SK-N-SH (cell line): ENCODE measurements around the gene TEX22. TPM values are rescaled to one million over a fixed set of nuclear protein-coding genes. Genes with fewer than 3 reads are reported as not detected.

Experiments
- CTCF ChIA-PET: fragments of 300-600, 350-600 bp; formaldehyde crosslinking; extraction: SDS; loops from one replicate; lab custom pipeline; 2021; lab: Yijun Ruan, JAX
- POLR2A ChIA-PET: fragments of 350-600 bp; sonication (Branson Sonifier 250); formaldehyde crosslinking; extraction: SDS; loops from one replicate; lab custom pipeline; 2020; ENCODE audit warnings: antibody characterized with exemption, inconsistent platforms; lab: Yijun Ruan, JAX
- DNase-seq: peaks from one replicate; pipeline ENCODE4 v3.0.0; 2012
- H2AFZ ChIP-seq: fragments of 200-600 bp; sonication (generic); 2 replicates; pipeline ENCODE4 v1.8.1; 2016; ENCODE audit warnings: antibody characterized with exemption, mild to moderate bottlenecking, low read depth
- H3F3A ChIP-seq: fragments of 200-600 bp; sonication (generic); replicated peaks from 2 replicates; pipeline ENCODE3; 2016; ENCODE audit warnings: antibody characterized with exemption, mild to moderate bottlenecking; ENCODE audit not compliant: insufficient read depth
- H3K27ac ChIP-seq, 2 experiments: fragments of 200-500 bp in 1 of 2; fragments of 200-600 bp in 1 of 2; sonication (Bioruptor generic) in 1 of 2; sonication (generic), shearing (Covaris generic) in 1 of 2; 2 replicates each; pipeline versions ENCODE4 v1.5.1 to v1.6.1; 2014 to 2016; ENCODE audit warnings: low read depth in 2 of 2, inconsistent platforms in 1 of 2, low read length in 1 of 2, mild to moderate bottlenecking in 1 of 2, mixed read lengths in 1 of 2
- H3K27me3 ChIP-seq: fragments of 200-600 bp; sonication (generic), shearing (Covaris generic); 2 replicates; pipeline ENCODE4 v1.6.1; 2016; ENCODE audit warnings: mixed run types; ENCODE audit not compliant: insufficient read depth
- H3K36me3 ChIP-seq, 2 experiments: fragments of 200-500 bp in 1 of 2; fragments of 200-600 bp in 1 of 2; sonication (Bioruptor generic) in 1 of 2; sonication (generic) in 1 of 2; replicated peaks in 1 of 2; 2 replicates each; pipeline versions ENCODE3 to v1.5.1; 2014 to 2016; ENCODE audit warnings: low read length in 1 of 2, mild to moderate bottlenecking in 1 of 2; ENCODE audit not compliant: insufficient read depth in 2 of 2, control insufficient read depth in 1 of 2
- H3K4me1 ChIP-seq, 2 experiments: fragments of 200-500 bp in 1 of 2; fragments of 200-600 bp in 1 of 2; sonication (Bioruptor generic) in 1 of 2; sonication (generic), shearing (Covaris generic) in 1 of 2; 2 replicates each; pipeline versions ENCODE4 v1.5.1 to v1.6.1; 2014 to 2016; ENCODE audit warnings: low read depth in 1 of 2, low read length in 1 of 2, mixed run types in 1 of 2; ENCODE audit not compliant: insufficient read depth in 2 of 2, control insufficient read depth in 1 of 2
- H3K4me2 ChIP-seq: fragments of 200-600 bp; sonication (generic), shearing (Covaris generic); 2 replicates; pipeline ENCODE4 v1.6.1; 2017; ENCODE audit warnings: mixed run types
- H3K4me3 ChIP-seq, 2 experiments: fragments of 200-500 bp in 1 of 2; fragments of 200-600 bp in 1 of 2; sonication (Bioruptor generic) in 1 of 2; sonication (generic), shearing (Covaris generic) in 1 of 2; 2 replicates each; pipeline versions ENCODE4 v1.5.1 to v1.8.1; 2014 to 2016; ENCODE audit warnings: low read depth in 2 of 2, inconsistent platforms in 1 of 2, low read length in 1 of 2, mild to moderate bottlenecking in 1 of 2, mixed read lengths in 1 of 2, moderate library complexity in 1 of 2
- H3K79me2 ChIP-seq: fragments of 200-600 bp; sonication (generic); 2 replicates; pipeline ENCODE4 v1.8.1; 2017; ENCODE audit warnings: mild to moderate bottlenecking; ENCODE audit not compliant: insufficient read depth
- H3K9ac ChIP-seq: fragments of 200-600 bp; sonication (generic); 2 replicates; pipeline ENCODE4 v1.6.1; 2017; ENCODE audit warnings: mixed run types
- H3K9me2 ChIP-seq: fragments of 200-600 bp; sonication (generic); 2 replicates; pipeline ENCODE4 v1.6.1; 2017; ENCODE audit warnings: mixed run types
- H3K9me3 ChIP-seq: fragments of 200-600 bp; sonication (generic); 2 replicates; pipeline ENCODE4 v1.6.1; 2017; ENCODE audit warnings: mixed run types, mild to moderate bottlenecking, moderate library complexity
- H4K20me1 ChIP-seq: fragments of 200-600 bp; sonication (generic); 2 replicates; pipeline ENCODE4 v1.6.1; 2017; ENCODE audit warnings: mild to moderate bottlenecking, mixed run types; ENCODE audit not compliant: insufficient read depth
- CHD2 ChIP-seq: fragments of 150-350 bp; IDR thresholded peaks from 2 replicates; pipeline ENCODE4 v1.6.1; 2018; ENCODE audit warnings: low read length; ENCODE audit not compliant: partially characterized antibody
- ELF1 ChIP-seq: IDR thresholded peaks from 2 replicates; pipeline ENCODE4 v1.4.0; 2012
- EZH2phosphoT487 ChIP-seq: fragments of 200-600 bp; sonication (generic); IDR thresholded peaks from 2 replicates; pipeline ENCODE4 v1.6.1; 2017; ENCODE audit warnings: low read depth, mixed run types, mild to moderate bottlenecking, antibody characterized with exemption, moderate library complexity, borderline replicate concordance
- FOXJ3 ChIP-seq: sonication (generic); formaldehyde crosslinking; IDR thresholded peaks from 2 replicates; pipeline ENCODE4 v1.5.1; 2020; ENCODE audit warnings: mild to moderate bottlenecking, missing genetic modification reagents
- FOXM1 ChIP-seq: IDR thresholded peaks from 2 replicates; pipeline ENCODE4 v1.4.0; 2012; ENCODE audit warnings: low read depth, mild to moderate bottlenecking
- GATA2 ChIP-seq: sonication (generic); formaldehyde crosslinking; IDR thresholded peaks from 2 replicates; pipeline ENCODE4 v1.5.0; 2020; ENCODE audit warnings: mild to moderate bottlenecking, missing genetic modification reagents
- JUND ChIP-seq: IDR thresholded peaks from 2 replicates; pipeline ENCODE4 v1.4.0; 2012
- MEF2A ChIP-seq: IDR thresholded peaks from 2 replicates; pipeline ENCODE4 v1.4.0; 2012; ENCODE audit warnings: low read depth, borderline replicate concordance
- MXI1 ChIP-seq: IDR thresholded peaks from 2 replicates; pipeline ENCODE4 v1.6.1; 2012; ENCODE audit warnings: mild to moderate bottlenecking, low read depth, low read length, improper control_type of control experiment
- NFIC ChIP-seq: IDR thresholded peaks from 2 replicates; pipeline ENCODE4 v1.4.0; 2012; ENCODE audit warnings: borderline replicate concordance
- RAD21 ChIP-seq: IDR thresholded peaks from 2 replicates; pipeline ENCODE4 v1.6.1; 2012; ENCODE audit warnings: mild to moderate bottlenecking, low read length
- RCOR1 ChIP-seq: fragments of 150-350 bp; IDR thresholded peaks from 2 replicates; pipeline ENCODE4 v1.6.1; 2017; ENCODE audit warnings: antibody characterized with exemption, low read length
- RFX5 ChIP-seq: IDR thresholded peaks from 2 replicates; pipeline ENCODE4 v1.6.1; 2012; ENCODE audit warnings: mild to moderate bottlenecking, improper control_type of control experiment, low read length
- SIN3A ChIP-seq: IDR thresholded peaks from 2 replicates; pipeline ENCODE4 v1.6.1; 2012; ENCODE audit warnings: low read depth, mild to moderate bottlenecking, low read length, moderate library complexity, borderline replicate concordance
- SMC3 ChIP-seq: IDR thresholded peaks from 2 replicates; pipeline ENCODE4 v1.6.1; 2012; ENCODE audit warnings: low read depth, low read length, improper control_type of control experiment
- WGBS: methylation state at CpG from one replicate; pipeline ENCODE4 v1.1.6; 2017; ENCODE audit warnings: low lambda C conversion rate; 5-methylcytosine and 5-hydroxymethylcytosine counted together
- polyA plus RNA-seq, 3 experiments: library from polyadenylated mRNA; depleted of rRNA; stranded (reverse); fragments of >200 nt; gene quantifications; 2 replicates each; pipeline ENCODE4 v1.2.3, GENCODE V29; 2012
- TF ChIP-seq, protein P1 (sequence below): fragments of 150-350 bp; IDR thresholded peaks from 2 replicates; pipeline ENCODE4 v1.6.1; 2017; ENCODE audit warnings: antibody characterized with exemption, low read length, low read depth, borderline replicate concordance
- TF ChIP-seq, protein P2 (sequence below): IDR thresholded peaks from 2 replicates; pipeline ENCODE4 v1.4.0; 2012; ENCODE audit warnings: low read depth, borderline replicate concordance
- TF ChIP-seq, protein P3 (sequence below): IDR thresholded peaks from 2 replicates; pipeline ENCODE4 v1.4.0; 2012; ENCODE audit warnings: low read depth
- TF ChIP-seq, protein P4 (sequence below): fragments of 200-600 bp; sonication (generic); IDR thresholded peaks from 2 replicates; pipeline ENCODE4 v1.6.1; 2017; ENCODE audit warnings: antibody characterized with exemption, mild to moderate bottlenecking, moderate library complexity
- TF ChIP-seq, protein P5 (sequence below): fragments of 150-350 bp; IDR thresholded peaks from 2 replicates; pipeline ENCODE4 v1.6.1; 2016; ENCODE audit warnings: mild to moderate bottlenecking, low read depth, low read length

The TEX22 gene
- polyA plus RNA-seq, 1 of the 3 experiments (the other 2 are of a cell fraction), result 0.26 TPM

DNA sequence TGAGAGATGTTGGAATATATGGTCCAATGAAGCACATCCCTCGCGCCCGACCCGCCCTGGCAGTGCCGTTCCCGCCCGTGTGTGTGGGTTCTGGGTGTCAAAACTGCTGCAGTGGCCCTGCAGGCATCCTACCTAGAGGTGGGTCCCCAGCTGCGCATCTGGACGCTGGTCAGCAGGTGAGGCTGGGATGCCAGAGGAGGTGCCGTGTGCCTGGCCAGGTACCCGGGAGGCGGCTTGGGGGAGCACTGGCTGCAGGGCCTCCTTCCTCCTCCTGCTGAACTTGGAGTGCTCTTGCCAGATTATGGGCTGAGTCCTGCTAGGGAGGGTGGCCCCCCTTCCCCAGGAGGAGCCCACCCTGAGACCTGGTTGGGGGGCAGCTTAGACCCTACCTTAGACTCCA lies 26.5 kb downstream of the TEX22 start:
- CTCF ChIA-PET, result interaction anchor here (1.3 to 1.7 kb wide), 2 partner anchors 48 to 56 kb away, joined by 3 to 4 read pairs; no protein-coding TSS in a partner anchor
- peaks cover 8 to 32% of the 10 kb centered on the region in 2 experiments; a peak in 3 of 4 replicates for H3K4me1 ChIP-seq

More for the DNA sequence above, 26.5 kb downstream of the TEX22 start:
- 98% methylated on average over 7 of the region's 12 CpGs for WGBS
- H3K9me3 ChIP-seq, result no peaks in the 10 kb centered on the region
- POLR2A ChIA-PET, result no interaction called here
- no peak for DNase-seq
- no peak overlapping the region; a peak in 1 of 4 replicates for H3K27ac ChIP-seq
- H2AFZ ChIP-seq, result no peak overlapping the region
- no peaks in the 10 kb centered on the region for H3K9me2 ChIP-seq
- H3K36me3 ChIP-seq, result peaks cover 6 to 7% of the 10 kb centered on the region in 2 experiments
- H4K20me1 ChIP-seq, result peaks cover 72% of the 10 kb centered on the region
- TF ChIP-seq RFX5, result no peak
- no peak for TF ChIP-seq NFIC
- TF ChIP-seq, protein P1, sequence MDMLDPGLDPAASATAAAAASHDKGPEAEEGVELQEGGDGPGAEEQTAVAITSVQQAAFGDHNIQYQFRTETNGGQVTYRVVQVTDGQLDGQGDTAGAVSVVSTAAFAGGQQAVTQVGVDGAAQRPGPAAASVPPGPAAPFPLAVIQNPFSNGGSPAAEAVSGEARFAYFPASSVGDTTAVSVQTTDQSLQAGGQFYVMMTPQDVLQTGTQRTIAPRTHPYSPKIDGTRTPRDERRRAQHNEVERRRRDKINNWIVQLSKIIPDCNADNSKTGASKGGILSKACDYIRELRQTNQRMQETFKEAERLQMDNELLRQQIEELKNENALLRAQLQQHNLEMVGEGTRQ, result no peak
- no peak for TF ChIP-seq RCOR1
- TF ChIP-seq, protein P2, sequence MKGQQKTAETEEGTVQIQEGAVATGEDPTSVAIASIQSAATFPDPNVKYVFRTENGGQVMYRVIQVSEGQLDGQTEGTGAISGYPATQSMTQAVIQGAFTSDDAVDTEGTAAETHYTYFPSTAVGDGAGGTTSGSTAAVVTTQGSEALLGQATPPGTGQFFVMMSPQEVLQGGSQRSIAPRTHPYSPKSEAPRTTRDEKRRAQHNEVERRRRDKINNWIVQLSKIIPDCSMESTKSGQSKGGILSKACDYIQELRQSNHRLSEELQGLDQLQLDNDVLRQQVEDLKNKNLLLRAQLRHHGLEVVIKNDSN, result no peak
- TF ChIP-seq JUND, result no peak
- TF ChIP-seq ELF1, result no peak
- no peak for TF ChIP-seq SIN3A
- TF ChIP-seq, protein P3, sequence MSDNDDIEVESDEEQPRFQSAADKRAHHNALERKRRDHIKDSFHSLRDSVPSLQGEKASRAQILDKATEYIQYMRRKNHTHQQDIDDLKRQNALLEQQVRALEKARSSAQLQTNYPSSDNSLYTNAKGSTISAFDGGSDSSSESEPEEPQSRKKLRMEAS, result no peak
- TF ChIP-seq GATA2, result no peak
- no peak for TF ChIP-seq EZH2phosphoT487
- TF ChIP-seq MXI1, result no peak
- no peak for TF ChIP-seq MEF2A
- no peak for TF ChIP-seq FOXJ3 (CRISPR knock-in tag)
- TF ChIP-seq, protein P4, sequence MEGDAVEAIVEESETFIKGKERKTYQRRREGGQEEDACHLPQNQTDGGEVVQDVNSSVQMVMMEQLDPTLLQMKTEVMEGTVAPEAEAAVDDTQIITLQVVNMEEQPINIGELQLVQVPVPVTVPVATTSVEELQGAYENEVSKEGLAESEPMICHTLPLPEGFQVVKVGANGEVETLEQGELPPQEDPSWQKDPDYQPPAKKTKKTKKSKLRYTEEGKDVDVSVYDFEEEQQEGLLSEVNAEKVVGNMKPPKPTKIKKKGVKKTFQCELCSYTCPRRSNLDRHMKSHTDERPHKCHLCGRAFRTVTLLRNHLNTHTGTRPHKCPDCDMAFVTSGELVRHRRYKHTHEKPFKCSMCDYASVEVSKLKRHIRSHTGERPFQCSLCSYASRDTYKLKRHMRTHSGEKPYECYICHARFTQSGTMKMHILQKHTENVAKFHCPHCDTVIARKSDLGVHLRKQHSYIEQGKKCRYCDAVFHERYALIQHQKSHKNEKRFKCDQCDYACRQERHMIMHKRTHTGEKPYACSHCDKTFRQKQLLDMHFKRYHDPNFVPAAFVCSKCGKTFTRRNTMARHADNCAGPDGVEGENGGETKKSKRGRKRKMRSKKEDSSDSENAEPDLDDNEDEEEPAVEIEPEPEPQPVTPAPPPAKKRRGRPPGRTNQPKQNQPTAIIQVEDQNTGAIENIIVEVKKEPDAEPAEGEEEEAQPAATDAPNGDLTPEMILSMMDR, result no peak
- TF ChIP-seq SMC3, result no peak
- no peak for TF ChIP-seq FOXM1
- no peak for TF ChIP-seq CHD2
- TF ChIP-seq, protein P5, sequence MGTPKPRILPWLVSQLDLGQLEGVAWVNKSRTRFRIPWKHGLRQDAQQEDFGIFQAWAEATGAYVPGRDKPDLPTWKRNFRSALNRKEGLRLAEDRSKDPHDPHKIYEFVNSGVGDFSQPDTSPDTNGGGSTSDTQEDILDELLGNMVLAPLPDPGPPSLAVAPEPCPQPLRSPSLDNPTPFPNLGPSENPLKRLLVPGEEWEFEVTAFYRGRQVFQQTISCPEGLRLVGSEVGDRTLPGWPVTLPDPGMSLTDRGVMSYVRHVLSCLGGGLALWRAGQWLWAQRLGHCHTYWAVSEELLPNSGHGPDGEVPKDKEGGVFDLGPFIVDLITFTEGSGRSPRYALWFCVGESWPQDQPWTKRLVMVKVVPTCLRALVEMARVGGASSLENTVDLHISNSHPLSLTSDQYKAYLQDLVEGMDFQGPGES, result no peak
- TF ChIP-seq RAD21, result no peak
- H3K9ac ChIP-seq, result no peak overlapping the region
- no peak overlapping the region for H3K4me3 ChIP-seq
- peaks cover 11% of the 10 kb centered on the region for H3F3A ChIP-seq
- H3K27me3 ChIP-seq, result no peaks in the 10 kb centered on the region
- peaks cover 97% of the 10 kb centered on the region for H3K79me2 ChIP-seq
- H3K4me2 ChIP-seq, result no peak overlapping the region
